Nephron (organoid): ENCODE measurements around the gene FAM20B.

Experiments used
- H3K27ac Mint-ChIP-seq, 3 experiments: 2 replicates each; pipeline ENCODE4 v1.8.0; 2020; ENCODE audit warnings: mixed read lengths in 3 of 3, mild to moderate bottlenecking in 2 of 3, moderate library complexity in 1 of 3
- H3K27me3 Mint-ChIP-seq: 2 replicates; pipeline ENCODE4 v1.8.0; 2021; ENCODE audit warnings: low read depth, mild to moderate bottlenecking, moderate library complexity, mixed read lengths
- H3K36me3 Mint-ChIP-seq: 2 replicates; pipeline ENCODE4 v1.8.0; 2020; ENCODE audit warnings: low read depth, mixed read lengths
- H3K4me1 Mint-ChIP-seq: 2 replicates; pipeline ENCODE4 v1.8.0; 2020; ENCODE audit warnings: mixed read lengths
- H3K4me3 Mint-ChIP-seq, 3 experiments: 2 replicates each; pipeline ENCODE4 v1.8.0; 2020; ENCODE audit warnings: mild to moderate bottlenecking in 3 of 3, mixed read lengths in 3 of 3, moderate library complexity in 2 of 3
- H3K9me3 Mint-ChIP-seq: 2 replicates; pipeline ENCODE4 v1.8.0; 2020; ENCODE audit warnings: mixed read lengths
- TF ChIP-seq, protein P1 (sequence below), 3 experiments: fragments of 200-600 bp; sonication (generic); IDR thresholded peaks; one replicate each; pipeline ENCODE4 v1.5.0; 2021; ENCODE audit warnings: antibody characterized with exemption in 3 of 3; ENCODE audit not compliant: unreplicated experiment in 3 of 3

FAM20B gene

GRCh38 chr1:179107706-179108629, 82.3 kb downstream of the FAM20B start:
- H3K9me3 Mint-ChIP-seq = no peaks in the 10 kb centered on the region
- TF ChIP-seq, protein P1, sequence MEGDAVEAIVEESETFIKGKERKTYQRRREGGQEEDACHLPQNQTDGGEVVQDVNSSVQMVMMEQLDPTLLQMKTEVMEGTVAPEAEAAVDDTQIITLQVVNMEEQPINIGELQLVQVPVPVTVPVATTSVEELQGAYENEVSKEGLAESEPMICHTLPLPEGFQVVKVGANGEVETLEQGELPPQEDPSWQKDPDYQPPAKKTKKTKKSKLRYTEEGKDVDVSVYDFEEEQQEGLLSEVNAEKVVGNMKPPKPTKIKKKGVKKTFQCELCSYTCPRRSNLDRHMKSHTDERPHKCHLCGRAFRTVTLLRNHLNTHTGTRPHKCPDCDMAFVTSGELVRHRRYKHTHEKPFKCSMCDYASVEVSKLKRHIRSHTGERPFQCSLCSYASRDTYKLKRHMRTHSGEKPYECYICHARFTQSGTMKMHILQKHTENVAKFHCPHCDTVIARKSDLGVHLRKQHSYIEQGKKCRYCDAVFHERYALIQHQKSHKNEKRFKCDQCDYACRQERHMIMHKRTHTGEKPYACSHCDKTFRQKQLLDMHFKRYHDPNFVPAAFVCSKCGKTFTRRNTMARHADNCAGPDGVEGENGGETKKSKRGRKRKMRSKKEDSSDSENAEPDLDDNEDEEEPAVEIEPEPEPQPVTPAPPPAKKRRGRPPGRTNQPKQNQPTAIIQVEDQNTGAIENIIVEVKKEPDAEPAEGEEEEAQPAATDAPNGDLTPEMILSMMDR (IDR thresholded peaks at IDR 0.05; ENCODE audit: unreplicated experiment in 3 of 3) = no peak
- H3K27ac Mint-ChIP-seq = no peak overlapping the region
- no peak overlapping the region for H3K4me3 Mint-ChIP-seq
- H3K4me1 Mint-ChIP-seq = no peaks in the 10 kb centered on the region
- H3K27me3 Mint-ChIP-seq = no peaks in the 10 kb centered on the region
- peaks cover 39% of the 10 kb centered on the region for H3K36me3 Mint-ChIP-seq

DNA sequence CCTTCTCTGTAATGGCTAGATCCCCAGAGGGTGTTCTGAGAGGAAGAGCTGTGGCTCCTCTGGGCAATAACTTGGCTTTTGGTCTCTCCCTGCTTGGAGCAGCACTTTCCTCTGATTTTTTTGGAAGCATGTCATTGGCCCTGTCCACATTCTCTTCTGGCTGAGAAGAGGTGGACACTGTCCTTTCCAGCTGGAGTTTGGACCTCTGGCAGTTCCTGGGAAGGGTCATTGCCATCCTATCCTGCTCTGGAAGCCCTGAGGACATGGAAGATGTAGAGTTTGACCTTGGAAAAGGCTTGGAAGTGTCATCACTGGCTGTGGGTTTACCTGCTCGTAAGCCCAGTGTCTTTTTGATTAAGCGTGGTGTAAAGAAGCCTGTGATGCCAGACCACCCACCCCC, 83.0 kb downstream of the FAM20B start:
- H3K27ac Mint-ChIP-seq = no peak overlapping the region
- H3K4me3 Mint-ChIP-seq = no peak overlapping the region
- no peaks in the 10 kb centered on the region for H3K27me3 Mint-ChIP-seq
- H3K36me3 Mint-ChIP-seq = peaks cover 43% of the 10 kb centered on the region
- TF ChIP-seq, protein P1 (IDR thresholded peaks at IDR 0.05; ENCODE audit: unreplicated experiment in 3 of 3) = no peak
- no peaks in the 10 kb centered on the region for H3K4me1 Mint-ChIP-seq
- H3K9me3 Mint-ChIP-seq = no peaks in the 10 kb centered on the region

DNA sequence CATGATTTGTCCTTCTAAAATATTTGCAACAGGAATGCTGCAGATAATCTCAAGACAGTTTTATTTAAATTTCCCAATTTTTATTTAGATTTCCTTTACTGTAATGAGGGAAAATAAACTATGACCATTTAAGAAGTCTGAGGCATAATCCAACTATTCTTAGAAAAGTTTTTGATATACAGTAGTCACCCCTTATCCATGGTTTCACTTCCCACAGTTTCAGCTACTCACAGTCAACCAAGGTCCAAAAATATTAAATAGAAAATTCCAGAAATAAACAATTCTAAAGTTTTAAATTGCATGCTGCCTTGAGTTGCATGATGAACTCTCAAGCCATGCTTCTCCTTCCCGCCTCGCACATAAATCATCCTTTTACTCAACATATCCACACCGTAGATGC, 89.5 kb downstream of the FAM20B start:
- TF ChIP-seq, protein P1 (IDR thresholded peaks at IDR 0.05; ENCODE audit: unreplicated experiment in 3 of 3) = no peak
- no peak overlapping the region for H3K4me3 Mint-ChIP-seq
- no peaks in the 10 kb centered on the region for H3K4me1 Mint-ChIP-seq
- H3K36me3 Mint-ChIP-seq = peaks cover 53% of the 10 kb centered on the region
- no peak overlapping the region for H3K27ac Mint-ChIP-seq
- no peaks in the 10 kb centered on the region for H3K27me3 Mint-ChIP-seq
- no peaks in the 10 kb centered on the region for H3K9me3 Mint-ChIP-seq

- H3K9me3 Mint-ChIP-seq = no peaks in the 10 kb centered on the region
- H3K4me1 Mint-ChIP-seq = peaks cover 6% of the 10 kb centered on the region
- TF ChIP-seq, protein P1 (IDR thresholded peaks at IDR 0.05; ENCODE audit: unreplicated experiment in 3 of 3) = no peak
- H3K4me3 Mint-ChIP-seq = no peak overlapping the region
- no peak overlapping the region for H3K27ac Mint-ChIP-seq
- no peaks in the 10 kb centered on the region for H3K27me3 Mint-ChIP-seq
- H3K36me3 Mint-ChIP-seq = peaks cover 41% of the 10 kb centered on the region
These were observed 93.8 kb downstream of the FAM20B start for GRCh38 chr1:179119513-179119912.

- Mint-ChIP-seq H3K9me3 (no peaks in the 10 kb centered on the region), H3K4me3 (no peak overlapping the region), H3K4me1 (peaks cover 6% of the 10 kb centered on the region), H3K36me3 (peaks cover 37% of the 10 kb centered on the region), H3K27me3 (no peaks in the 10 kb centered on the region), H3K27ac (peak overlapping the region; percentile 25 to 86 (median 80))
- TF ChIP-seq, protein P1 (IDR thresholded peaks at IDR 0.05; ENCODE audit: unreplicated experiment in 3 of 3) = no peak
These were observed 95.0 kb downstream of the FAM20B start for GRCh38 chr1:179120736-179121135.
